HepG2 (cell line): ENCODE data around the gene ZSCAN1. TPM values are rescaled to one million over a fixed set of nuclear protein-coding genes. Genes with fewer than 3 reads are reported as not detected.

ENCODE experiments used
- ATAC-seq: fragments of 200-7000 bp; cut with Tn5 transposase; 3 replicates; pipeline ENCODE4 v1.9.1; 2020; ENCODE audit warnings: mild to moderate bottlenecking, moderate library complexity
- BruUV-seq: library from RNA; stranded (reverse); fragments of 400-500 nt; replicated peaks from 2 replicates; lab custom pipeline; 2021; lab: Mats Ljungman, UMichigan
- CTCF ChIA-PET: fragments of 300-600 bp; formaldehyde crosslinking; extraction: SDS; loops from one replicate; lab custom pipeline; 2021; ENCODE audit warnings: low total read pairs, inconsistent platforms, low intra/inter-chr PET ratio; lab: Yijun Ruan, JAX
- POLR2A ChIA-PET: fragments of 350-600 bp; sonication (Branson Sonifier 250); formaldehyde crosslinking; loops from one replicate; lab custom pipeline; 2020; ENCODE audit warnings: antibody characterized with exemption, inconsistent platforms; lab: Yijun Ruan, JAX
- DNase-seq: peaks from one replicate; pipeline ENCODE4 v3.0.0-alpha.2; 2015; ENCODE audit warnings: low spot score
- FAIRE-seq: peaks from 3 replicates; lab custom pipeline; 2011; peaks lifted over from hg19 to GRCh38; lab: Jason Lieb, UNC
- H2AFZ ChIP-seq: one replicate; pipeline ENCODE4 v1.6.1; 2011; ENCODE audit warnings: low read length, inconsistent platforms
- H3K27ac ChIP-seq: fragments of 300-600 bp; 3 replicates; pipeline ENCODE4 v1.8.0; 2011; ENCODE audit warnings: mixed run types, mild to moderate bottlenecking, mixed read lengths, low read length, inconsistent platforms; ENCODE audit not compliant: insufficient read depth; ENCODE audit errors: extremely low read length
- H3K27me3 ChIP-seq, 2 experiments: fragments of 200-600 bp in 1 of 2; 2 replicates in 1 of 2; 3 replicates in 1 of 2; pipeline versions ENCODE4 v1.6.0 to v1.8.0; 2011; ENCODE audit warnings: low read length in 2 of 2, mild to moderate bottlenecking in 2 of 2, moderate library complexity in 2 of 2, inconsistent platforms in 1 of 2; ENCODE audit not compliant: insufficient read depth in 2 of 2, control insufficient read depth in 1 of 2
- H3K36me3 ChIP-seq, 2 experiments: fragments of 200-600 bp in 1 of 2; replicated peaks in 1 of 2; 2 replicates in 1 of 2; 3 replicates in 1 of 2; pipeline versions ENCODE4 v1.5.1 to v1.8.0; 2011; ENCODE audit warnings: low read length in 2 of 2, inconsistent platforms in 1 of 2; ENCODE audit not compliant: insufficient read depth in 2 of 2, control insufficient read depth in 1 of 2
- H3K4me1 ChIP-seq: 2 replicates; pipeline ENCODE4 v1.5.1; 2012; ENCODE audit warnings: low read length, inconsistent platforms; ENCODE audit not compliant: insufficient read depth
- H3K4me2 ChIP-seq: 2 replicates; pipeline ENCODE4 v1.6.0; 2011; ENCODE audit warnings: low read depth, low read length, inconsistent platforms
- H3K4me3 ChIP-seq, 3 experiments: fragments of 200-600 bp in 1 of 3; sonication (generic), shearing (Covaris generic) in 1 of 3; replicated peaks in 1 of 3; 2 replicates each; pipeline ENCODE4 v1.5.1; 2011 to 2016; ENCODE audit warnings: low read length in 3 of 3, inconsistent platforms in 2 of 3, low read depth in 2 of 3, mild to moderate bottlenecking in 2 of 3, control low read depth in 1 of 3, mixed read lengths in 1 of 3; ENCODE audit not compliant: insufficient read depth in 1 of 3
- H3K79me2 ChIP-seq: one replicate; pipeline ENCODE4 v1.6.1; 2011; ENCODE audit warnings: low read length, inconsistent platforms; ENCODE audit not compliant: insufficient read depth
- H3K9ac ChIP-seq: 2 replicates; pipeline ENCODE4 v1.6.0; 2011; ENCODE audit warnings: mild to moderate bottlenecking, low read depth, low read length, inconsistent platforms; ENCODE audit not compliant: insufficient read depth
- H3K9me3 ChIP-seq: 2 replicates; pipeline ENCODE4 v1.5.1; 2012; ENCODE audit warnings: mild to moderate bottlenecking, low read length
- H4K20me1 ChIP-seq: 2 replicates; pipeline ENCODE4 v1.6.0; 2011; ENCODE audit warnings: inconsistent platforms, mild to moderate bottlenecking, low read length, moderate library complexity; ENCODE audit not compliant: insufficient read depth
- ATF4 ChIP-seq, 2 experiments: fragments of 450-650 bp in 1 of 2; sonication (generic) in 1 of 2; formaldehyde crosslinking; IDR thresholded peaks; 2 replicates each; pipeline versions ENCODE4 v1.5.0 to v1.8.0; 2020 to 2022; ENCODE audit warnings: mild to moderate bottlenecking in 1 of 2, missing genetic modification reagents in 1 of 2
- CEBPG ChIP-seq: IDR thresholded peaks from 2 replicates; pipeline ENCODE4 v1.6.1; 2016
- GABPA ChIP-seq, 2 experiments: IDR thresholded peaks; 2 replicates each; pipeline ENCODE4 v1.6.1; 2011 to 2016; ENCODE audit warnings: low read depth in 2 of 2, low read length in 1 of 2, missing biosample characterization in 1 of 2, missing genetic modification characterization in 1 of 2
- GABPB1 ChIP-seq: IDR thresholded peaks from 2 replicates; pipeline ENCODE4 v1.6.1; 2016; ENCODE audit warnings: mild to moderate bottlenecking, missing genetic modification reagents, moderate library complexity, missing compliant biosample characterization
- KLF13 ChIP-seq: sonication (generic); formaldehyde crosslinking; IDR thresholded peaks from 2 replicates; pipeline ENCODE4 v1.4.0; 2020; ENCODE audit warnings: mild to moderate bottlenecking, missing genetic modification reagents
- NFYC ChIP-seq: IDR thresholded peaks from 2 replicates; pipeline ENCODE4 v1.6.1; 2016; ENCODE audit warnings: missing genetic modification reagents, missing compliant biosample characterization
- SMC3 ChIP-seq: IDR thresholded peaks from 2 replicates; pipeline ENCODE4 v1.6.1; 2011; ENCODE audit warnings: low read length, improper control_type of control experiment
- STAG1 ChIP-seq: sonication (generic); formaldehyde crosslinking; IDR thresholded peaks from 2 replicates; pipeline ENCODE4 v1.4.0; 2020; ENCODE audit warnings: missing genetic modification reagents
- THAP11 ChIP-seq: IDR thresholded peaks from 2 replicates; pipeline ENCODE4 v1.6.1; 2016; ENCODE audit warnings: missing biosample characterization, missing genetic modification reagents
- TP53 ChIP-seq: sonication (generic); formaldehyde crosslinking; conservative IDR thresholded peaks from 2 replicates; pipeline ENCODE4 v1.4.0; 2020; ENCODE audit warnings: missing genetic modification reagents
- ZFP1 ChIP-seq: IDR thresholded peaks from 2 replicates; pipeline ENCODE4 v1.6.1; 2016
- ZMYM2 ChIP-seq: sonication (generic); formaldehyde crosslinking; IDR thresholded peaks from 2 replicates; pipeline ENCODE4 v1.8.0; 2022; ENCODE audit warnings: mild to moderate bottlenecking, missing genetic modification reagents
- ZMYM4 ChIP-seq: sonication (generic); formaldehyde crosslinking; IDR thresholded peaks from 2 replicates; pipeline ENCODE4 v1.8.1; 2023; ENCODE audit warnings: mild to moderate bottlenecking, missing genetic modification reagents
- ZNF382 ChIP-seq: sonication (generic); formaldehyde crosslinking; IDR thresholded peaks from 2 replicates; pipeline ENCODE4 v1.5.0; 2020; ENCODE audit warnings: missing genetic modification reagents, mild to moderate bottlenecking, borderline replicate concordance
- ZNF577 ChIP-seq: sonication (generic); formaldehyde crosslinking; IDR thresholded peaks from 2 replicates; pipeline ENCODE4 v1.4.0; 2020; ENCODE audit warnings: mild to moderate bottlenecking, low read depth, missing genetic modification reagents, borderline replicate concordance
- WGBS: methylation state at CpG from one replicate; pipeline ENCODE4 v1.1.6; 2017; ENCODE audit warnings: low lambda C conversion rate; 5-methylcytosine and 5-hydroxymethylcytosine counted together
- in situ Hi-C: cut with HindIII; loops from 2 replicates; pipeline ENCODE4 v1.10.0; 2017; ENCODE audit warnings: low pct_unique_long_range_greater_than_20kb; ENCODE audit not compliant: extremely low pct_ligation_motif_present
- intact Hi-C: fragments of 100-400 bp; cut with micrococcal nuclease; formaldehyde crosslinking; loops from one replicate; pipeline ENCODE4 v1.10.0; 2022; ENCODE audit not compliant: unreplicated experiment
- polyA plus RNA-seq, 8 experiments: library from polyadenylated mRNA; depleted of rRNA in 3 of 8; stranded (reverse) in 7 of 8; unstranded in 1 of 8; fragments of >200 nt; fragmentation: Illumina TruSeq in 4 of 8; extraction: Trizol in 4 of 8; gene quantifications; 2 replicates each; pipeline versions ENCODE4 v1.2.1 to v1.2.3, GENCODE V29; 2011 to 2016; ENCODE audit warnings: low read depth in 4 of 8, missing spikeins in 1 of 8, mixed read lengths in 1 of 8; ENCODE audit not compliant: insufficient read depth in 1 of 8
- total RNA-seq, 5 experiments: library from RNA; depleted of rRNA; stranded (reverse); fragments of >200 nt; fragmentation: Illumina TruSeq; extraction: Trizol; gene quantifications; 2 replicates each; pipeline ENCODE4 v1.2.3, GENCODE V29; 2016; ENCODE audit warnings: low read depth in 1 of 5
- TF ChIP-seq, protein P1 (sequence below): sonication (generic); formaldehyde crosslinking; IDR thresholded peaks from 2 replicates; pipeline ENCODE4 v1.5.0; 2020; ENCODE audit warnings: mild to moderate bottlenecking, missing genetic modification reagents, moderate library complexity
- TF ChIP-seq, protein P2 (sequence below): sonication (generic); formaldehyde crosslinking; IDR thresholded peaks from 2 replicates; pipeline ENCODE4 v1.4.0; 2020; ENCODE audit warnings: missing genetic modification reagents

ZSCAN1 gene
- total and polyA plus RNA-seq, 2 of the 13 experiments (the other 11 are each of a cell fraction or from before 2014, with no cell fraction given) = not detected

- H2AFZ ChIP-seq = no peak overlapping the region
- intact Hi-C loops = loop anchor here (1.0 kb wide), 1 partner anchor 134 kb away; no protein-coding TSS in a partner anchor
- no peaks in the 10 kb centered on the region for H3K79me2 ChIP-seq
- in situ Hi-C loops = no loop called here
- ChIA-PET POLR2A (interaction anchor here (0.8 to 0.9 kb wide), 2 partner anchors 129 to 132 kb away, joined by 3 read pairs; partner anchors contain the start of gene ZNF329), CTCF (interaction anchor here (1.6 kb wide), 1 partner anchor 133 kb away, joined by 11 read pairs; no protein-coding TSS in a partner anchor)
- FAIRE-seq (no peak), ATAC-seq (peak; percentile 75)
- H3K27ac ChIP-seq = no peak overlapping the region
- H3K4me2 ChIP-seq = peak overlapping the region; percentile 32; the same call in 1 of the 2 replicates
- H3K9me3 ChIP-seq = peaks cover 50% of the 10 kb centered on the region
- no peak overlapping the region for H3K4me3 ChIP-seq
- no peak overlapping the region for H3K9ac ChIP-seq
- H4K20me1 ChIP-seq = no peaks in the 10 kb centered on the region
- WGBS = 56% methylated on average over 27 of the region's 30 CpGs
- H3K36me3 ChIP-seq = no peaks in the 10 kb centered on the region
- TF ChIP-seq SMC3 (peak; percentile 27; the same call in 1 of the 2 replicates), ZMYM2 (CRISPR knock-in tag) (no peak), STAG1 (CRISPR knock-in tag) (peak; percentile 74), CEBPG (peak; percentile 54), ATF4 (CRISPR knock-in tag; IDR thresholded peaks at IDR 0.05) (peak in 1 of 2 experiments; percentile 80; a peak in 2 of 4 replicates), GABPB1 (CRISPR knock-in tag) (peak; percentile 10; the same call in 1 of the 2 replicates), TP53 (no peak), THAP11 (CRISPR knock-in tag) (peak; percentile 87), GABPA (IDR thresholded peaks at IDR 0.05; ENCODE audit: low read depth, low read length) (no peak), GABPA (CRISPR knock-in tag; IDR thresholded peaks at IDR 0.05; ENCODE audit: low read depth) (peak; percentile 43; the same call in 1 of the 2 replicates), ZFP1 (CRISPR knock-in tag) (no peak), KLF13 (CRISPR knock-in tag) (no peak), ZMYM4 (CRISPR knock-in tag) (peak; percentile 34; the same call in 1 of the 2 replicates), ZNF382 (no peak), NFYC (CRISPR knock-in tag) (peak; percentile 57), ZNF577 (no peak)
- TF ChIP-seq, protein P1, sequence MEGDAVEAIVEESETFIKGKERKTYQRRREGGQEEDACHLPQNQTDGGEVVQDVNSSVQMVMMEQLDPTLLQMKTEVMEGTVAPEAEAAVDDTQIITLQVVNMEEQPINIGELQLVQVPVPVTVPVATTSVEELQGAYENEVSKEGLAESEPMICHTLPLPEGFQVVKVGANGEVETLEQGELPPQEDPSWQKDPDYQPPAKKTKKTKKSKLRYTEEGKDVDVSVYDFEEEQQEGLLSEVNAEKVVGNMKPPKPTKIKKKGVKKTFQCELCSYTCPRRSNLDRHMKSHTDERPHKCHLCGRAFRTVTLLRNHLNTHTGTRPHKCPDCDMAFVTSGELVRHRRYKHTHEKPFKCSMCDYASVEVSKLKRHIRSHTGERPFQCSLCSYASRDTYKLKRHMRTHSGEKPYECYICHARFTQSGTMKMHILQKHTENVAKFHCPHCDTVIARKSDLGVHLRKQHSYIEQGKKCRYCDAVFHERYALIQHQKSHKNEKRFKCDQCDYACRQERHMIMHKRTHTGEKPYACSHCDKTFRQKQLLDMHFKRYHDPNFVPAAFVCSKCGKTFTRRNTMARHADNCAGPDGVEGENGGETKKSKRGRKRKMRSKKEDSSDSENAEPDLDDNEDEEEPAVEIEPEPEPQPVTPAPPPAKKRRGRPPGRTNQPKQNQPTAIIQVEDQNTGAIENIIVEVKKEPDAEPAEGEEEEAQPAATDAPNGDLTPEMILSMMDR = peak; percentile 75
- TF ChIP-seq, protein P2, sequence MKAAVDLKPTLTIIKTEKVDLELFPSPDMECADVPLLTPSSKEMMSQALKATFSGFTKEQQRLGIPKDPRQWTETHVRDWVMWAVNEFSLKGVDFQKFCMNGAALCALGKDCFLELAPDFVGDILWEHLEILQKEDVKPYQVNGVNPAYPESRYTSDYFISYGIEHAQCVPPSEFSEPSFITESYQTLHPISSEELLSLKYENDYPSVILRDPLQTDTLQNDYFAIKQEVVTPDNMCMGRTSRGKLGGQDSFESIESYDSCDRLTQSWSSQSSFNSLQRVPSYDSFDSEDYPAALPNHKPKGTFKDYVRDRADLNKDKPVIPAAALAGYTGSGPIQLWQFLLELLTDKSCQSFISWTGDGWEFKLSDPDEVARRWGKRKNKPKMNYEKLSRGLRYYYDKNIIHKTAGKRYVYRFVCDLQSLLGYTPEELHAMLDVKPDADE (CRISPR knock-in tag) = no peak
- TF ChIP-seq, all 625 proteins: peak for 10
- BruUV-seq = no TSS peak
- Histone ChIP-seq H3K4me1 (no peaks in the 10 kb centered on the region), H3K27me3 (no peaks in the 10 kb centered on the region)
- peak; percentile 53 for DNase-seq
These were observed 12.1 kb upstream of the ZSCAN1 start for GRCh38 chr19:58021541-58022282.
